H1 (cell line): ENCODE measurements around the gene DOCK1. TPM values are rescaled to one million over a fixed set of nuclear protein-coding genes. Genes with fewer than 3 reads are reported as not detected.
A peak's percentile ranks its signal among the peaks of the same experiment; 100 is the strongest.

Experiments
- CTCF ChIA-PET: fragments of 300-600 bp; sonication (Branson Sonifier 250); formaldehyde crosslinking; loops from one replicate; lab custom pipeline; 2021; ENCODE audit not compliant: partially characterized antibody; lab: Charles Lee
- POLR2A ChIA-PET: fragments of 300-600 bp; sonication (Branson Sonifier 250); formaldehyde crosslinking; loops from one replicate; lab custom pipeline; 2021; ENCODE audit warnings: inconsistent platforms; ENCODE audit not compliant: partially characterized antibody; lab: Charles Lee
- DNase-seq, 2 experiments: peaks; one replicate each; pipeline versions ENCODE4 v3.0.0 to v3.0.0-alpha.2; 2010 to 2022; ENCODE audit warnings: low spot score in 2 of 2, low read depth in 1 of 2, mixed read lengths in 1 of 2
- FAIRE-seq: peaks from 2 replicates; lab custom pipeline; 2011; peaks lifted over from hg19 to GRCh38; lab: Jason Lieb, UNC
- H2AFZ ChIP-seq: 2 replicates; pipeline ENCODE4 v1.8.1; 2012; ENCODE audit warnings: low read length, inconsistent platforms
- H2AK5ac ChIP-seq: 2 replicates; pipeline ENCODE4 v1.6.1; 2013; ENCODE audit warnings: low read depth, low read length
- H2BK120ac ChIP-seq: replicated peaks from 2 replicates; pipeline ENCODE3; 2013; ENCODE audit warnings: low read depth, low read length, inconsistent platforms
- H2BK12ac ChIP-seq: 2 replicates; pipeline ENCODE4 v1.6.1; 2013; ENCODE audit warnings: low read depth, low read length
- H2BK15ac ChIP-seq: 2 replicates; pipeline ENCODE4 v1.6.1; 2013; ENCODE audit warnings: low read length
- H2BK20ac ChIP-seq: 2 replicates; pipeline ENCODE4 v1.6.1; 2013; ENCODE audit warnings: low read length
- H2BK5ac ChIP-seq: 2 replicates; pipeline ENCODE4 v1.6.1; 2013; ENCODE audit warnings: low read depth, low read length
- H3K14ac ChIP-seq: 2 replicates; pipeline ENCODE4 v1.6.1; 2013; ENCODE audit warnings: inconsistent platforms; ENCODE audit not compliant: insufficient read length
- H3K18ac ChIP-seq: 2 replicates; pipeline ENCODE4 v1.6.1; 2013; ENCODE audit warnings: low read length; ENCODE audit errors: extremely low read depth
- H3K23ac ChIP-seq: 2 replicates; pipeline ENCODE4 v1.6.1; 2013; ENCODE audit warnings: inconsistent platforms; ENCODE audit not compliant: insufficient read length
- H3K23me2 ChIP-seq: 2 replicates; pipeline ENCODE4 v1.6.1; 2013; ENCODE audit warnings: low read depth, low read length
- H3K27ac ChIP-seq: 2 replicates; pipeline ENCODE4 v1.6.1; 2011; ENCODE audit warnings: low read depth, low read length, inconsistent platforms
- H3K27me3 ChIP-seq, 4 experiments: replicated peaks in 1 of 4; 1 replicate in 1 of 4; 2 replicates in 3 of 4; pipeline versions ENCODE4 v1.6.1 to v1.8.1; 2011 to 2013; ENCODE audit warnings: low read length in 3 of 4, mild to moderate bottlenecking in 3 of 4, inconsistent platforms in 2 of 4, mixed read lengths in 2 of 4, moderate library complexity in 1 of 4; ENCODE audit not compliant: control insufficient read depth in 3 of 4, insufficient read depth in 3 of 4; ENCODE audit errors: extremely low read depth in 1 of 4
- H3K36me3 ChIP-seq, 4 experiments: 2 replicates each; pipeline versions ENCODE4 v1.6.1 to v1.8.1; 2011 to 2013; ENCODE audit warnings: mild to moderate bottlenecking in 4 of 4, low read length in 3 of 4, moderate library complexity in 2 of 4, control low read depth in 1 of 4, inconsistent platforms in 1 of 4; ENCODE audit not compliant: insufficient read depth in 4 of 4, control insufficient read depth in 2 of 4
- H3K4ac ChIP-seq: replicated peaks from 2 replicates; pipeline ENCODE3; 2013; ENCODE audit warnings: low read length, low read depth, mixed read lengths, inconsistent platforms; ENCODE audit not compliant: insufficient read length
- H3K4me1 ChIP-seq, 4 experiments: replicated peaks in 1 of 4; 1 replicate in 1 of 4; 2 replicates in 3 of 4; pipeline versions ENCODE4 v1.6.1 to v1.8.1; 2011 to 2013; ENCODE audit warnings: low read length in 3 of 4, inconsistent platforms in 2 of 4, mixed read lengths in 1 of 4; ENCODE audit not compliant: insufficient read depth in 4 of 4, control insufficient read depth in 3 of 4
- H3K4me2 ChIP-seq, 2 experiments: 2 replicates each; pipeline versions ENCODE4 v1.6.1 to v1.8.1; 2011 to 2013; ENCODE audit warnings: low read depth in 2 of 2, low read length in 2 of 2, control low read depth in 1 of 2, inconsistent platforms in 1 of 2, mild to moderate bottlenecking in 1 of 2; ENCODE audit not compliant: insufficient read depth in 1 of 2
- H3K4me3 ChIP-seq, 4 experiments: fragments of 200-600, 300-600 bp in 1 of 4; sonication (generic), shearing (Covaris generic), sonication (Bioruptor Twin) in 1 of 4; 2 replicates each; pipeline versions ENCODE4 v1.5.1 to v1.8.1; 2011 to 2016; ENCODE audit warnings: low read length in 4 of 4, low read depth in 3 of 4, control low read depth in 2 of 4, inconsistent platforms in 2 of 4, mild to moderate bottlenecking in 2 of 4, mixed read lengths in 1 of 4, moderate library complexity in 1 of 4; ENCODE audit not compliant: insufficient read depth in 2 of 4; ENCODE audit errors: extremely low read depth in 1 of 4
- H3K56ac ChIP-seq: replicated peaks from 2 replicates; pipeline ENCODE3; 2013; ENCODE audit warnings: low read depth, mild to moderate bottlenecking, mixed read lengths, low read length, inconsistent platforms; ENCODE audit not compliant: insufficient read length
- H3K79me1 ChIP-seq: 2 replicates; pipeline ENCODE4 v1.6.1; 2013; ENCODE audit warnings: low read depth, low read length, control low read depth
- H3K79me2 ChIP-seq, 2 experiments: 2 replicates each; pipeline versions ENCODE4 v1.6.1 to v1.8.1; 2012 to 2013; ENCODE audit warnings: low read length in 2 of 2, mild to moderate bottlenecking in 2 of 2, inconsistent platforms in 1 of 2; ENCODE audit not compliant: insufficient read depth in 2 of 2, control insufficient read depth in 1 of 2
- H3K9ac ChIP-seq, 4 experiments: replicated peaks in 1 of 4; 1 replicate in 1 of 4; 2 replicates in 3 of 4; pipeline versions ENCODE4 v1.6.1 to v1.8.1; 2011 to 2013; ENCODE audit warnings: low read depth in 3 of 4, low read length in 3 of 4, control low read depth in 2 of 4, mild to moderate bottlenecking in 2 of 4, moderate library complexity in 2 of 4, inconsistent platforms in 1 of 4; ENCODE audit errors: extremely low read depth in 1 of 4
- H3K9me3 ChIP-seq, 2 experiments: 2 replicates each; pipeline versions ENCODE4 v1.6.1 to v1.8.1; 2012 to 2013; ENCODE audit warnings: mild to moderate bottlenecking in 2 of 2, moderate library complexity in 2 of 2, control low read depth in 1 of 2, inconsistent platforms in 1 of 2, low read depth in 1 of 2, low read length in 1 of 2, mixed read lengths in 1 of 2; ENCODE audit not compliant: insufficient read depth in 2 of 2
- H4K20me1 ChIP-seq, 2 experiments: replicated peaks in 1 of 2; 2 replicates each; pipeline versions ENCODE3 to v1.8.1; 2011 to 2013; ENCODE audit warnings: inconsistent platforms in 2 of 2, low read length in 2 of 2, mild to moderate bottlenecking in 1 of 2; ENCODE audit not compliant: insufficient read depth in 2 of 2, control insufficient read depth in 1 of 2
- H4K5ac ChIP-seq: 2 replicates; pipeline ENCODE4 v1.6.1; 2013; ENCODE audit warnings: low read length, low read depth, mixed read lengths, inconsistent platforms; ENCODE audit not compliant: insufficient read length
- H4K8ac ChIP-seq: 2 replicates; pipeline ENCODE4 v1.8.0; 2013; ENCODE audit warnings: mild to moderate bottlenecking, moderate library complexity, low read length, inconsistent platforms; ENCODE audit not compliant: insufficient read depth; ENCODE audit errors: extremely low read depth
- H4K91ac ChIP-seq: replicated peaks from 2 replicates; pipeline ENCODE3; 2013; ENCODE audit warnings: low read length, mixed read lengths, inconsistent platforms; ENCODE audit not compliant: insufficient read length
- POLR2A ChIP-seq, 2 experiments: IDR thresholded peaks; 1 replicate in 1 of 2; 2 replicates in 1 of 2; pipeline ENCODE4 v1.6.1; 2011; ENCODE audit warnings: low read depth in 2 of 2, low read length in 2 of 2, mild to moderate bottlenecking in 2 of 2; ENCODE audit errors: control extremely low read depth in 1 of 2
- POLR2AphosphoS5 ChIP-seq: IDR thresholded peaks from 2 replicates; pipeline ENCODE4 v1.6.1; 2011; ENCODE audit warnings: low read depth, low read length
- whole genome bisulfite sequencing, 2 experiments: shearing (Covaris generic) in 1 of 2; methylation state at CpG; one replicate each; pipeline versions ENCODE4 v1.1.6 to v1.1.7; 2013 to 2015; ENCODE audit warnings: low lambda C conversion rate in 2 of 2, mixed read lengths in 2 of 2, inconsistent platforms in 1 of 2, low coverage in 1 of 2, missing lambda C conversion rate in 1 of 2; ENCODE audit not compliant: insufficient replicate concordance in 2 of 2, insufficient coverage in 1 of 2, insufficient read length in 1 of 2; ENCODE audit errors: extremely low coverage in 1 of 2, missing lambda C conversion rate in 1 of 2; 5-methylcytosine and 5-hydroxymethylcytosine counted together
- polyA plus RNA-seq, 7 experiments: library from polyadenylated mRNA; depleted of rRNA in 3 of 7; stranded (reverse) in 5 of 7; unstranded in 2 of 7; fragments of >200 nt in 5 of 7; fragments of 200-250 nt in 2 of 7; gene quantifications; 1 replicate in 5 of 7; 2 replicates in 1 of 7; 4 replicates in 1 of 7; pipeline versions ENCODE4 v1.2.1 to v1.2.3, GENCODE V29; 2011 to 2013; ENCODE audit warnings: missing spikeins in 2 of 7, mixed read lengths in 2 of 7
- total RNA-seq: library from RNA; stranded (reverse); fragmentation: NEBNext Ultra II Directional; extraction: Animal tissue kit (Norgen Biotek cat#: 25700); gene quantifications from 2 replicates; pipeline ENCODE4 v1.2.1, GENCODE V29; 2021

The DOCK1 gene
- total and polyA plus RNA-seq, 2 of the 8 experiments (the other 6 are each of a cell fraction or from before 2014, with no cell fraction given) = 11.6 to 53.0 TPM

DNA sequence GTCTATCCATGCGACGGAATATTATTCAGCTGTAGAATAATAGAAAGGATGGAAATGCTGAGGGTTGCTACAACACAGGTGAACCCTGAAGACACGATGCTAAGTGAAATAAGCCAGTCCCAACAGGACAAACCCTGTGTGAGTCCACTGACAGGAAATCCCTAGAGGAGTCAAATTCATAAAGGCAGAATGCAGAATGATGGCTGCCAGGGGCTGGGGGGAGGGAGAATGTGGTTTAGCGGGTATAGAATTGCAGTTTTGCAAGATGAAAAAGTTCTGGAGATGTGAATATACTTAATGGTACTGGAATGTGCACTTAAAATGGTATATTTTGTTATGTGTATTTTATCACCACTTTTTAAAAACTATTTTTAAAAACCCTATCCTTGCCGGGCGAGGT, 36.9 kb upstream of the DOCK1 start:
- Histone ChIP-seq H3K4me3 (no peak overlapping the region), H3K23me2 (no peaks in the 10 kb centered on the region), H3K56ac (no peak overlapping the region), H3K18ac (no peak overlapping the region), H3K36me3 (no peaks in the 10 kb centered on the region), H2BK15ac (no peak overlapping the region), H4K91ac (no peak overlapping the region), H4K5ac (no peak overlapping the region), H4K20me1 (no peaks in the 10 kb centered on the region), H3K4me1 (peaks cover 0 to 7% (median 5%) of the 10 kb centered on the region in 4 experiments; a peak in 3 of 7 replicates), H3K79me1 (no peaks in the 10 kb centered on the region), H2AK5ac (no peak overlapping the region), H2BK120ac (no peak overlapping the region), H3K79me2 (no peaks in the 10 kb centered on the region), H2BK12ac (no peak overlapping the region), H3K14ac (no peak overlapping the region), H4K8ac (no peak overlapping the region), H3K9ac (no peak overlapping the region), H2BK20ac (no peak overlapping the region), H3K4me2 (no peak overlapping the region), H3K27me3 (no peaks in the 10 kb centered on the region; a peak in 1 of 7 replicates), H3K23ac (no peak overlapping the region), H3K9me3 (no peaks in the 10 kb centered on the region), H3K4ac (no peak overlapping the region), H2BK5ac (no peak overlapping the region), H2AFZ (no peak overlapping the region), H3K27ac (no peak overlapping the region)
- ChIA-PET POLR2A (interaction anchor here (1.3 kb wide), 2 partner anchors 11 to 12 kb away, joined by 3 to 4 read pairs; no protein-coding TSS in a partner anchor), CTCF (no interaction called here)
- FAIRE-seq (no peak), DNase-seq (peak in 1 of 2 experiments; percentile 3)
- TF ChIP-seq POLR2A (IDR thresholded peaks at IDR 0.05; ENCODE audit: control extremely low read depth in 1 of 2, low read depth in 2 of 2, low read length in 2 of 2) = no peak
- no peak for TF ChIP-seq POLR2AphosphoS5
- WGBS, 2 experiments = 71% methylated on average over 6 of the region's 6 CpGs; no CpG with 5 or more reads in 1 of the 2 experiments
